Measurements from ENCODE around the gene ZC3H12A.

The ZC3H12A gene

GRCh38 chr1:37474046-37474696, at the start of gene ZC3H12A:
Gene ZC3H12A, plus strand, starts transcription at chr1:37474580. Its CDS starts 917 bp downstream, at chr1:37475497.
- in situ Hi-C loops (cut with MboI; ENCODE audit: low sequenced_read_pairs), result no loop called here

GRCh38 chr1:37425221-37425620, 49.2 kb upstream of the ZC3H12A start:
- in situ Hi-C loops (cut with MboI; ENCODE audit: low sequenced_read_pairs), result no loop called here

- in situ Hi-C loops (cut with MboI; ENCODE audit: low sequenced_read_pairs), result no loop called here
Observed at GRCh38 chr1:37429029-37429428, 45.4 kb upstream of the ZC3H12A start.

- in situ Hi-C loops (cut with MboI; ENCODE audit: low sequenced_read_pairs), result no loop called here
Observed at GRCh38 chr1:37430103-37430985, 44.0 kb upstream of the ZC3H12A start.

GRCh38 chr1:37432716-37433115, 41.7 kb upstream of the ZC3H12A start:
- in situ Hi-C loops (cut with MboI; ENCODE audit: low sequenced_read_pairs), result no loop called here

- in situ Hi-C loops (cut with MboI; ENCODE audit: low sequenced_read_pairs), result no loop called here
Observed at GRCh38 chr1:37433171-37433570, 41.2 kb upstream of the ZC3H12A start.

- in situ Hi-C loops (cut with MboI; ENCODE audit: low sequenced_read_pairs), result no loop called here
Observed at GRCh38 chr1:37434292-37435225, 39.8 kb upstream of the ZC3H12A start.

- in situ Hi-C loops (cut with MboI; ENCODE audit: low sequenced_read_pairs), result no loop called here
Observed at GRCh38 chr1:37437087-37437486, 37.3 kb upstream of the ZC3H12A start.

GRCh38 chr1:37438037-37438868, 36.1 kb upstream of the ZC3H12A start:
- in situ Hi-C loops (cut with MboI; ENCODE audit: low sequenced_read_pairs), result no loop called here

- in situ Hi-C loops (cut with MboI; ENCODE audit: low sequenced_read_pairs), result no loop called here
Observed at GRCh38 chr1:37438869-37439343, 35.5 kb upstream of the ZC3H12A start.

- in situ Hi-C loops (cut with MboI; ENCODE audit: low sequenced_read_pairs), result no loop called here
Observed at GRCh38 chr1:37439349-37439995, 34.9 kb upstream of the ZC3H12A start.

GRCh38 chr1:37441490-37441889, 32.9 kb upstream of the ZC3H12A start:
- in situ Hi-C loops (cut with MboI; ENCODE audit: low sequenced_read_pairs), result no loop called here

GRCh38 chr1:37442139-37442538, 32.2 kb upstream of the ZC3H12A start:
- in situ Hi-C loops (cut with MboI; ENCODE audit: low sequenced_read_pairs), result no loop called here

- in situ Hi-C loops (cut with MboI; ENCODE audit: low sequenced_read_pairs), result no loop called here
Observed at GRCh38 chr1:37442644-37443043, 31.7 kb upstream of the ZC3H12A start.

GRCh38 chr1:37446874-37447273, 27.5 kb upstream of the ZC3H12A start:
- in situ Hi-C loops (cut with MboI; ENCODE audit: low sequenced_read_pairs), result no loop called here

GRCh38 chr1:37448185-37448584, 26.2 kb upstream of the ZC3H12A start:
- in situ Hi-C loops (cut with MboI; ENCODE audit: low sequenced_read_pairs), result no loop called here

- in situ Hi-C loops (cut with MboI; ENCODE audit: low sequenced_read_pairs), result no loop called here
Observed at GRCh38 chr1:37448691-37449417, 25.5 kb upstream of the ZC3H12A start.

- in situ Hi-C loops (cut with MboI; ENCODE audit: low sequenced_read_pairs), result no loop called here
Observed at GRCh38 chr1:37449936-37450335, 24.4 kb upstream of the ZC3H12A start.

- in situ Hi-C loops (cut with MboI; ENCODE audit: low sequenced_read_pairs), result no loop called here
Observed at GRCh38 chr1:37452416-37452815, 22.0 kb upstream of the ZC3H12A start.

Measured in hTERT RPE-1 (cell line).